NCI-H774 (cell line): Measurements from ENCODE around the gene PRKAR1B.

ENCODE experiments used
- DNase-seq: peaks from one replicate; lab custom pipeline; 2025; lab: John Stamatoyannopoulos, UW

The PRKAR1B gene

DNA sequence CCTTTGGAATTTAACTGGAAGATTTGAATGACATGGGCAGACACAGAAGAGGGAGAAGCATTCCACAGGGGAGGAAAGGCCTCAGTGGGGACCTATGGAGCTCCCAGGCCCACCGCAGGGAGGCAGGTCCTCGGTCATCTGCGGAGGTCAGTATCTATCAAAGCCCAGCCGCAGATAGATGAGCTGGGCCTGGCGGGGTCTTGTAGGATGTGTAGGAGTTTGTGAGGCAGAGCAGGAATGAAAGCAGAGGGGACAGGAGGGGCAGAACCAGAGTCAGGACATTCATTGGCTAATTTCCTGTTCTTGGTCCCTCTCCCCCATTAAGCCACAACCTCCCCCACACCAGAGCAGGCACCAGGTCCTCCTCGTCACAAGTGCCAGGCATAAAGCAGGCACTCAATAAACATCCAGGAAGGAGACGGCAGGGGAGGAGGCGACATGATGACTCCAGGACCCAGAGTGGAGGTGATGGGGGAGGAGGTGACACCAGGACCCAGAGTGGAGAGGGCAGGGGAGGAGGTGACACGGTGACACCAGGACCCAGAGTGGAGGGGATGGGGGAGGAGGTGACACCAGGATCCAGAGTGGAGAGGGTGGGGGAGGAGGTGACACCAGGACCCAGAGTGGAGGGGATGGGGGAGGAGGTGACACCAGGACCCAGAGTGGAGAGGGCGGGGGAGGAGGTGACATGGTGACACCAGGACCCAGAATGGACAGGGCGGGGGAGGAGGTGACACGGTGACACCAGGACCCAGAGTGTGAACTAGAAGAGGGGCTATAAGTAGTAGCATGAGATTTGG is 123.7 kb downstream of the PRKAR1B start:
- no peak for DNase-seq

DNA sequence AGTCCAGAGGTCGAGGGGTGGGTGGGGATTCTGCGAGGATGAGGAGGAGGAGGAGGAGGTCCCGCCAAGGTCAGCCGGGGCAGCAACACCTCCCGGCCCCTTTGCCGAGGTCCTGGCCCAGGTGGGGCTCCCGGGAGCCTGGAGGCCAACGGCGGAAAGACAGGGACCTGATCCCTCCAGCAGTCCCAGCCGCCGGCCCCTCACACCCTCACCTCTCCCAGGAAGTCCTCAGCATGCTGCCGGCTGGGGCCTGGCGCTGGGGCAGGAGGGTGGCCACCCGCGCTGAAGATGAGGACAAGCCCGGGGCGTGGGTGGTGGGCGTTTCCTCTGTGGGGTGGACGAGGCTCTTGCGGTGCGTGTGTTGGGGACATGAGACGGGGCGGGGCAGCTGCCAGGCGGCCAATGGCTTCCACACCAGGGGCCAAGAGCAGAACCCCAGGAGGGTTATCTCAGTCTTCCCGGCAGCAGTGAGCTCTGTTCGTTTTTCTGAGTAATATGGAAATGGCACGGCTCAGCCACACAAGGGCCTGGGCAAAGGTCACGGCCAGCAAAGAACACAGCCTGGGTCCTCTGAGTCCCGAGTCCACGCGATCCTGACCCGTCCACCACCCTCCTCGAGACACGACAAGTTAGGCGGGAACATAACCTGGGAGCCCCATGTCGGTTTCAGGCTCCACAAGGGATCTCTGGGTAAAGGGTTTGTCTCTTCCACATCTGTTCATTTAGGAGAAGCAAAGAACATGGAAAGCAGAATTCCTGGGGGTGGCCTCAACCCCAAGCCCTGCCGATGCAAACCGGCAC is 124.5 kb downstream of the PRKAR1B start:
- DNase-seq, result no peak

DNA sequence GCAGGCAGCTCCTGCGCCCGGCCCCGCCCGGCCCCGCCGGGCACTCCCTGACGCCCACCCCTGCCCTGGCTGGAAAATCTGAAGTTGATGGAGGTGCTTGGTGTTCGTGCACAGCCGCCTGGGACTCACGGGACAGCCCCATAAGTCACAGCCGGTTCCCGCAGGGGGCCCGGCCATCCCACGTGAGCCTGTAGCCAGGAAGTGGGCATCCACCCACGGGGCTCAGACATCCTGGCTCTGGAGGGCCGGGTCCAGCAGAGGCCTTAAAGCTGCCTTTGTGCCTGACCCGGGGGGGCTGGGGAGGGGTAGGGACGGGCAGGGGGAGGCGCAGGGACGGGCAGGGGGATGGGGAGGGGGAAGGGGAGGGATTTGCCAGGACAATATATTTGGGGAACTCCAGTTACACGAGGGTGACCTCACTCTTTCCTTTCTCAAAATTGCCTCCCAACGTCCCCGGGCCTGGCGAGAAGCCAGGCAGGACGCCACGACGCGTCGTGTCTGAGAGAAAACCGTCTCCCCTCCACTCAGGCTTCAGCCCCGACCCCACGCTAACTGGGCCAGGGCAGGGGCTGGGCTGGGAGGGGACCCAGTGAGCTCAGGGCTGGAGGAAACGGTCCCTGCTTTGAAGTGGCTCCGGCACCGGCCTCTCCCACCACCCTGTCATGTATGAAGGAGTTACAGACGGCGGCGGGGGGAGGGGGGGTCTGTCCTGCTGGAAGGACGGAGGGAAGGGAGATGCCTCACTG is 125.3 kb downstream of the PRKAR1B start:
- no peak for DNase-seq

DNA sequence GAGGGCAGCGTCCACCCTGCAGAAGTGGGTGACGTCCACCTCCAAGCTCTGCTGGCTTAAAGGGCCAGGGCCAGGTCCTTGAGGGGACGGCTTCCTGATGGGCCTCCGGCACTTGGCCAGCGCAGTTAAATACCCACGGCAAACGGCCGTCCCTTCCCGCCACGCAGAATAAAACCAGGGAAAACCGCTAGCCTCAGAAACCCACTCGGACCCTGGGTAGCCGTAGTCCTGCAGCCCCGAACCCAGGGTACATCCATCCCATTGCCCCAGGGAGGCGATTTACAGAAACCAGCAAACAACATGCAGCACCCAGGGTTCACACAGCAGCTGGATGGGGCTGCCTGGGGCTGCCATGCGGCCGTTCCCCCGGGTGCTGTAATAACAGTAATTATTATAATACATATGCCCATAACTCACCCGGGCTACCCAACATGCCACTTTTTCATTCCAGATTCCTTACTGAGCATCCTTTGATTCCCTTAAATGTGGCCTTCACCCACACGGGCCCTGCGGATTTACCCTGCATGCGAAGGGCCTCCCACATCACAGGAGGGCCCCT is 126.0 kb downstream of the PRKAR1B start:
- no peak for DNase-seq

DNA sequence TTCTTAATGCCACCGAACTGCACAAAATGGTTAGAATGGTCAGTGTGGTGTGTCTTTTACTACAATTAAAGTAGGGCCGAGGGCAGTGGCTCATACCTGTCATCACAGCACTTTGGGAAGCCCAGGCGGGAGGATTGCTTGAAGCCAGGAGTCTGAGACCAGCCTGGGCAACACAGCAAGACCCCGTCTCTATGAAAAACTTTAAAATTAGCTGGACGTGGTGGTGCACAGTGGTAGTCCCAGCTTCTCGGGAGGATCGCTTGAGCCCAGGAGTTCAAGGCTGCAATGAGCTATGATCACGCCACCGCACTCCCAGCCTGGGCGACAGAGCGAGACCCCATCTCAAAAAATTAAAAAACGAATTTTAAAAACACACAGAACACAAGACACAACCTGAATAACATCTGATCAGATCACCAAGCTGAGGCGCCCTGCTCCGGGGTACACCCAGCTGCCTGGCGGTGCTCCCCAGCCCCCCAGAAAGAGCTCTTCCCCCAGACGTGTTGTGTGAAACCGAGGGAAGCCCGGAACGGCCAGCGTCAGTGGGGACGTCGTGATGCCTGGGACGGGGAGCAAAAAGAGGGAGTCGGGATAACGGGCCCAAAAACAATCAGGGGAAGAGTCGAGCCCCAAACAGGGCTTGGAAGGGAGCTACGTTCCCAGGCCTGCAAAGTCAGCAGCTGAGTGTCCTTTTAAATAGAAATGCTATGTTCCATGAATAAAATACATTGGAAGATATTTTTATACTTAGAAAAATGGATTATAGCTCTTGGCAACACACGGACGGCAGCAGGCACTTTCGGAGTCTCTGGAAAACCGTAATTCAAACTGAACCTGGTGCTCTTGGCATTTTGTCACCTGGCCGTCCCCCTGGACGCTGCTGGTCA is 126.7 kb downstream of the PRKAR1B start:
- no peak for DNase-seq

DNA sequence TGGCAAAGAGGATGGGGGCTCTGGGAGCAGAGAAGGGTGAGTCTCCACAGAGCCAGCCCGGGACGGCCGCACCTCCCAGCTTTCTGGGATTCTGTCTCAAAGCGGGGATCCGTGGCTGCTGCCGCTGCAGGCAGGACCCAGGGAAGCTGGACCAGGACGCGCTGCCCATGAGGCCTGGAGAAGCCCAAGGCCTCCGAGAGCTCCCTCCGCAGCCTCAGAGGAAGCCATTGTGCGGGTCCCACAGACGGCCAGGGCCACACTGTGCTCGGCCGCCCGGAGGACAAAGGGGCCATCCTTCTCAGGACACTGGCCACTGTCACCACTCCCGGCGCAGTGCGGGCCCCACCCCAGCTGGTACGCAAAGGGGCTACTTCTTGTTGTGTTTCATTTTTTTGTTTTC is 128.2 kb downstream of the PRKAR1B start:
- no peak for DNase-seq

DNA sequence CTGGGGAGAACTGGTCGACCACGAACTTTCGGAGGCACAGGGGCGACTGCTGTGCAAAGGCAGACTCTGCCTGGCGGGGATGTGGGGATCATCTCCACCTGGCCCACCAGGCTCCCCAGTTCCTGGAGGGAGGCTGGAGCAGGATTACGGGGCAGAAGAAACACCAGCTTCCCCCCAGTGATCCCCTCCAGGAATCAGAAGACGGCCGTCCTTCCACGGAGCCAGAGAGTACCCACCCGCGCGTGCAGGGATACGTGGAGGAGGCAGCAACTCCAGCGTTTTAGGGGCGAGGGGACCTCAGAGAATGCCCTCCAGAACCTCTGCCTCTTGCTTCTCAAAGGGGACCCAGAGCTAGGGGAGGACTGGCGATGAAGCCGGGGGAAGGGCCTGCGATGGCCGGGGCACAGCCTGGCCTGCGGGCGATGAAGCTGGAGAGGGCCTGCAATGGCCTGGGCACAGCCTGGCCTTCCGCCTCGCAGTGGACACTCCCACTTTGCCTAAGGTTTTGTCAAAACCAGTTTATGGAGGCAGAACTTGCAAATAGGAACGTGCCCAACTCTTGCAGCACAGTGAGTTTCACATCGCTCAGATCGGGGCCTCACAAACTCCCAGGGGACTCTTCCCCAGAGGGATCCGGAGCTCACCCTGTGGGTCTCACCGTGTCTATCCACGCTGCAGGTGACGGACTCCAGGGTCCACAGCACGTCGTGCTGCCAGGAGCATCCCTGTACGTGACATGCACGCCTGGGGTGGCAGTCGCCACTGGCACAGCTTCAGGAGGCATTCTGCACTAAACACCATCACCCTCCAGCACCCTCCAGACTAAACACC is 129.5 kb downstream of the PRKAR1B start:
- no peak for DNase-seq

DNA sequence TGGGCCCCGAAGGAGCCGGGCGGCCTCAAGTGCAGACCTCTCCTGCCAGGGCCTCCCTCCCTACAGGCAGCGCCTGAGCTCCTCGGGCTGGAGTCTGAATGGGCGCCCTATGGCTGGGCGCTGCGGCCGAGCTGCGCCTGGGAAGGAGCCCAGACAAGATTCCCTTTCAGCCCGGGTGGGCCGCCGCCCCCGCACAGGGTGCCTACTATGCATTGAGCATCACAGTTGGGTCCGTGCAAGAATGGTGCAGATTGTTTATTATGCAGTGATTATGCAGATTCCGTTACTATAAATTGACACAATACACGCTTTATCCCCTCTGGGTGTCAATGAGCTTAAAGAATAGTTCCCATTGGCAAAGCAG is 130.3 kb downstream of the PRKAR1B start:
- DNase-seq, result no peak

DNA sequence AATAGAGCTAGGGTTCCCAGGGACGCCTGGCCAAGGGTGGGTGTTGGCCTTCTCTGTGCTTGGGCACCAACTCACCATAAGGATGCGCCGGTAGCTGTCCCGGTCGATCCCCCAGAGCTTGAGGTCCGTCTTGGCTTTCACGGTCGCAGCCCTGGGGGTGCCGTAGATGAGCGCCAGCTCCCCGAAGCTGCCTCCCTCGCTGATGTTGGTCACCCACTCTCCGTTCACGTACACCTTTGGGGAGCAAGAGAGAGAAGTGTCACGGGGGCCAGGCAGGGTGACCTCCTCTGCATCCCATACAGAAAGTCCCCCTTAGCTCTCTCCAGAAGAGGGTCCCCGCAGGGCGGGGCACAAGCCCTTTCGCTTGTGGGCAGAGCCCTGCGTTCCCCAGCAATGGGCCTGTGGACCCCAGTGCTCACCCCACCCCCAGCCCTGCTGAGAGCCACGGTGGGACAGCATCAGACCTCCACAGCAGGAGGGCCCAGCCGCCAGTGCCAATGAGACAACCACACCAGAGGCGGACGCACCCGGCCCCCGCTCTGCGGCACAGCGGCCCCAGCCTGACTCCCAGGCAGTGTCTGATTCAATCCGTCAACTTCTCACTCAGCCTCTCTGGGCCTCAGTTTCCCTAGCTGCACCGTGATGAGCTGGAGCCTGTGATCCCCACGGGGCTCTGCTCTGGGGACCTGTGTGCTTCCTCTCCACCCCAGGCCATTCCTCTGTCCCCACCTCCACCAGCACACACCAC is 130.8 kb downstream of the PRKAR1B start:
- no peak for DNase-seq

DNA sequence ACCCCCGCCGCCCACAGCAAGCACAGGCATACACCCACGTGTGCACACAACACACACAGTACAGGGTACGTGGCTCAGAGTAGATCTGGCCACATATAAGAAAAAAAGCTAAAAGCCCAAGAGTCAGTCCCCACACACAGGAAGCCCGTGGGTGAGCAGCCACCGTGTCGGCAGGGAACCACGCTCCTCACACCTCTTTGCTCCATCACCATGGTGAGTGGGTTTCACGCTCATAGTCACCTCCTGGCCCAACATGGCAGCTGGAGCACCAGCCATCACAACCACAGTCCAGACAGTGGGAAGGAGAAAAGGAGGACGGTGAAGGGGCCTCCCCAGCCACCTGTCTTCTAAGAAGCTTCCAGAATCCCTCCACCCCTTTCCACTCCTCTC is 131.5 kb downstream of the PRKAR1B start:
- no peak for DNase-seq

DNA sequence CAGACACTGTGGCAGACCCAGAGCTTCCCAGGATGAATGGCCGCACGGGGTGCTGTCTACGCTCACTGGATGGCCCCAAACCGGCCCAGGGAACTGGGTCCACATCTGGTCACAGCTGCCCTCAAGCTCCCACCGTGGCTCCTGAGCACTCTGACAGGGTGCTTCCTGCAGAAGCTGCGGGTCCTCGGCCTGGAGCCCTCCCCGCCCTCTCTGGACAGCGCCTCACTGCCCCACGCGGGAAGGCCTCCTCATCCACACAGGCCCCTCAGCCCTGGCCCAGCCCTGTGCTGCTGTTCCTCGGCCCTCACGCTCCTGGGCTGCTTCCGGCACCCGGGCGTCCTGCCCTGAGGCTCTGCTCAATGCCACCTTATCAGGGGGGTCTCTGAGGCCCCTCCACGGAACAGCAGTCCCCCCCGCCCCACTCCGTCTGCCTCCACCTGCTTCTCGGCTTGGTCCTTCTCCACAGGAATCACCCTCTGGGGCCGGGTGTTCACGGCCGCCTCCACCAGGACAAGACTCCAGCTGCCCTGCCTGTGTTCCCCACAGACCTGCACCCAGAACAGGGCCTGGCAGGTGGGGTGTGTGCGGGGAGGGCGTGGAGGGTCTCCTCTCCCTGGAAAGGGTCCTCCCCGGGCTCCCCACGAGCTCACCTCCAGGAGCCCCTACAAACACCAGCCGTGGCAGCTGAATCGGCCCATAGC is 132.0 kb downstream of the PRKAR1B start:
- DNase-seq, result no peak

DNA sequence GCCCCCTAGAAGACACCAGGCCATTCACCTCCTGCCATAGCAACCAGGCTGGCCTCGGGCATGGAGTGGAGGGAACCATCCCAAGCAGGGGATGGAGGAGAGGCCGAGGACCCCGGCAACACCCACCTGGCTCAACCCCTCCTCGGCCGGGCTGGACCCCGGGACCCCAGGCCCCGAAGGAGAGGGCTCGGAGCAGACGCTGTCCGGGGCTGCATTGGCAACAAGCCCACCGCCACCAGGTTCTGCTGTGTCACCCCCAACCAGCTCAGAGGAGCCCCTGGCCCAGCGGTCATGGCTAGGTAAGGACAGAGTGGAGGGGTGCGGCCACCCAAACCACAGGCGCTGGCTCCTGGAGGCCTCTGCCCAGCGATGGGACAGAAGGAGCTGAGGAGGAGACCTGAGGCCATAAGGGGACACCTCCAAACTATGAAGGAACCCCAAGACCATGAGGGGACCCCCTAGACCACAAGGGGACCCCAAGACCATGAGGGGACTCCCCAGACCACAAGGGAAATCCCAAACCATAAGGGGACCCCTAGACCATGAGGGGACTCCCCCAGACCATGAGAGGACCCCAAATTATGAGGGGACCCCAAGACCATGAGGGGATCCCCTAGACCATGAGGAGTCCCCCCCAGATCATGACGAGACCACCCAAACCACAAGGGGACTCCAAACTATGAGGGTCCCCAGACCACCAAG is 132.7 kb downstream of the PRKAR1B start:
- DNase-seq, result no peak

DNA sequence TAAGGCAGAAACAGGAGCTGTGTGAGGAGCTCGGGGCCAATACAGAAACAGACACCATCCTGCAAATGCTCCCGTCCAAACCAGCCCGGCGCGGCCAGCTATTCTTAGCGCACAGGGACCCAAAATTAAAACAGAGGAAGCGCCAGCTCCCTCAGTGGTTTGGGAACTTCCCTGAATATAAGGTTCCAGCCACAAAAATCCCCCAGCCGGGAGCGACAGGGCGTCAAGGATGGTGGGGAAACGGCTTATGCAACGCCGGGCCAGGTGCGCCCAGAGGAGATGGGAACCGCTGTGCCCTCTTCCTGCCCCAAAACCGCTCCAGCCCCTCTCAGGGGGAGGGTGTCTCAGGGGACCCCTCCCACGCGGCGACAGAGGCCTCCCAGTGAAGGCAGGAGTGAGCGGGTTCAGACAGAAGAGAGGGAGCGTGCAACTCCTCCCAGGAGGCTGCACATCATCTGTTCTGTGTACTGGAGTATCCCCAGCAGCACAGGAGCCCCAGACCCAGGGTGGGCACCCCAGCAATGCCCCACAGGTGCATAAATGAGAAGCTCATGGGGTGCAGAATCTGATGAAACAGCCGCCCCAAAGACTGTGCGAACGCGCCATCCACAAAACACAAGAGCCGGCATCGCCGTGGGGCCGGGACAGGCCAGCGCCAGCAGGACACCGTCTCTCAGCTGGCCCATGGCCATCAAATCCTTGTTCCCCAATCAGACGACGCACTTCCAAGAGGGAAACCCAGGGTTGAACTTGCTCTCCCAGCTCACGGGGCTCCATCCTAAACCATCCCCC is 133.6 kb downstream of the PRKAR1B start:
- no peak for DNase-seq

DNA sequence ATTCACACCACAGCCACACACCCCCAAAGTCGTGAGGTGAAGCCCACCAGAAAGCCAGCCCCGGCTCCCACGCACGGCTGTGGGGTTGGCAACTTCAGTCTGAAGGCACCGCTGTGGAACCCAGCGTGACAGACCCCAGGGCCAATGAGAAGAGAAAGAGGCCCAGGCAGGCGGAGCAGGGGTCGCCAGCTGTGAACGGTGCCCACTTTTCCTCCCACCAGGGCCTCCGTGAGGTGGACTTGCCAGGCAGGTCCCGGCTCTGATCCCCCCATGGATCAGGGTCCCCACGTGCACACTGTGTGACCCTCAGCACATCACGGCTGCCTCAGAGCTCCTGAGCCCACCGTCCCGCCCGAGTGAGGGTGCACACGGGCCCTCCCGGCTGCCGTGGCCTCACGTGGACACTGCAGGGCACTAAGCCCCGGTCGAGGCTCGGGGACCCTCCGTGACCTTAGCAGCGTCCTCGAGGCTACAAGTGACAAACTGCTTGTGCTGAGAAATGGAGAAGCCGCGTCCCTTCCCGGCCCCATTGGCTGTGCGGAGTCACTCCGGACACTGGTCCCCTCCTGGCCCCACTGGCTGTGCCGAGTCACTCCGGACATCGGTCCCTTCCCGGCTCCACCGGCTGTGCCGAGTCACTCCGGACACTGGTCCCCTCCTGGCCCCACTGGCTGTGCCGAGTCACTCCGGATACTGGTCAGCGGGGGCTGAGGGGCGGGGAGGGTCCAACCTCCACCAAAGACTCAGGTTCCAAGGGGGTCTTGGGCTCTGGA is 135.0 kb downstream of the PRKAR1B start:
- DNase-seq, result no peak

DNA sequence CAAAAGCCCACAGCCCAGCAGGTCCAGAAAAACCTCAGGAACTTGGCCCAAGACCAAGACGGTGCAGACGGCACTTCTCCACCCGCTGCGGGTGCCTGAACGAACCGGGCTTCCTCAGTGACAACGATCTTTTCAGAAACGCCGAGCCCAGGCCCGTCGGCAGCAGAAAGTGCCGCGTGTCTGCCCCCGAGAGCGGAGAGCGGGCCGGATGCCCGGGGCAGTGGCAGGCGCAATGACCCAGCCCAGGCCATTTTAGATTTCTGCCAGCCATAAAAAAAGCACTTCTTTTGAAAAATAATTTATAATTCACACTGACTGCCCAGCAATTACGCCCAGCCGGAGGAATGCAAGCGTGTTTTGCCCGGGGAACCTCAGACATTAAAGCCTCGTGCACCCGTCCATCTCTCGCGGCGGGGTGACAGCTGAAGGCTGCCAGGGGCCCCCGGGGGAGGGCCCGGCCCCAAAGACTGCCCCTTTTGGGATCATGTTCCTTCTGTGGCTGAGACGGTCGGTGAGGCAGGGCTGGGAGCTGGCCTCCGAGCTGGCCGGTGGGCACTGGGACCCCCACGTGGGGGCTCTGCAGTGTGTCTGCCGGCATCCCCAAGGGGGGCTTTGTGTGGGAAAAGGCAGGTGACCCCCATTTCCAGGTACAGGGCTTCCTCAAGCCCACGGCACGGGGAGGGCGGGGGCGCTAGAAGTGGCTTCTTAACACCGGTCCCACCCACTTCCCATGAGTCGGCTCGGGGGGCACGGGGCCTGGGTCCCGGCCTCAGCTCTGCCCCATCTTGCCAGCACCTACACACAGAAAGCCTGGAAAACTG is 136.1 kb downstream of the PRKAR1B start:
- DNase-seq, result no peak
